ENCODE data around the gene ZNF512B. TPM values are rescaled to one million over a fixed set of nuclear protein-coding genes. Genes with fewer than 3 reads are reported as not detected.
A peak's percentile ranks its signal among the peaks of the same experiment; 100 is the strongest.

Gene ZNF512B
- total RNA-seq, 1 donor from 2014 or later = 49.4 TPM

GRCh38 chr20:63951398-63952209 lies 18.1 kb downstream of the ZNF512B start:
- Mint-ChIP-seq H3K36me3 (ENCODE audit: insufficient read depth) (no peaks in the 10 kb centered on the region), H3K9me3 (ENCODE audit: low read depth) (no peaks in the 10 kb centered on the region), H3K4me3 (ENCODE audit: low read depth) (no peak overlapping the region), H3K27ac (no peak overlapping the region), H3K27me3 (no peaks in the 10 kb centered on the region), H3K4me1 (ENCODE audit: low read depth) (peaks cover 29% of the 10 kb centered on the region)
- TF ChIP-seq CTCF (IDR thresholded peaks at IDR 0.05; ENCODE audit: unreplicated experiment) = no peak
- DNase-seq (ENCODE audit: low spot score, unreplicated experiment) = no peak

- no peak overlapping the region for H3K4me3 Mint-ChIP-seq (ENCODE audit: low read depth)
- no peak overlapping the region for H3K27ac Mint-ChIP-seq
- no peak for TF ChIP-seq CTCF (IDR thresholded peaks at IDR 0.05; ENCODE audit: unreplicated experiment)
- no peaks in the 10 kb centered on the region for H3K36me3 Mint-ChIP-seq (ENCODE audit: insufficient read depth)
- no peaks in the 10 kb centered on the region for H3K9me3 Mint-ChIP-seq (ENCODE audit: low read depth)
- no peaks in the 10 kb centered on the region for H3K27me3 Mint-ChIP-seq
- peaks cover 29% of the 10 kb centered on the region for H3K4me1 Mint-ChIP-seq (ENCODE audit: low read depth)
- no peak for DNase-seq (ENCODE audit: low spot score, unreplicated experiment)
Measured at GRCh38 chr20:63950701-63951397, 18.9 kb downstream of the ZNF512B start.

GRCh38 chr20:63947638-63948456 lies 21.9 kb downstream of the ZNF512B start:
- TF ChIP-seq CTCF (IDR thresholded peaks at IDR 0.05; ENCODE audit: unreplicated experiment) = no peak
- Mint-ChIP-seq H3K27me3 (no peaks in the 10 kb centered on the region), H3K9me3 (ENCODE audit: low read depth) (no peaks in the 10 kb centered on the region), H3K4me1 (ENCODE audit: low read depth) (peaks cover 14% of the 10 kb centered on the region), H3K27ac (peak overlapping the region; percentile 89), H3K4me3 (ENCODE audit: low read depth) (no peak overlapping the region), H3K36me3 (ENCODE audit: insufficient read depth) (peaks cover 3% of the 10 kb centered on the region)
- no peak for DNase-seq (ENCODE audit: low spot score, unreplicated experiment)

- H3K9me3 Mint-ChIP-seq (ENCODE audit: low read depth) = no peaks in the 10 kb centered on the region
- no peaks in the 10 kb centered on the region for H3K27me3 Mint-ChIP-seq
- peak overlapping the region; percentile 55 for H3K27ac Mint-ChIP-seq
- TF ChIP-seq CTCF (IDR thresholded peaks at IDR 0.05; ENCODE audit: unreplicated experiment) = no peak
- no peak for DNase-seq (ENCODE audit: low spot score, unreplicated experiment)
- H3K36me3 Mint-ChIP-seq (ENCODE audit: insufficient read depth) = peaks cover 3% of the 10 kb centered on the region
- peaks cover 14% of the 10 kb centered on the region for H3K4me1 Mint-ChIP-seq (ENCODE audit: low read depth)
- H3K4me3 Mint-ChIP-seq (ENCODE audit: low read depth) = no peak overlapping the region
Measured at GRCh38 chr20:63946986-63947637, 22.6 kb downstream of the ZNF512B start.

All from progenitor cell of endocrine pancreas (in vitro differentiated cells).